HK-2 (cell line): Measurements from ENCODE around the gene YPEL2.
A peak's percentile ranks its signal among the peaks of the same experiment; 100 is the strongest.
"Not testable (repeated sequence)": the region's sequence is repeated elsewhere in the genome, so short reads cannot be mapped to it uniquely, and the experiment has no call there.

Experiments
- DNase-seq: peaks from one replicate; pipeline ENCODE4 v3.0.0-alpha.2; 2018; ENCODE audit not compliant: unreplicated experiment

Gene YPEL2, protein sequence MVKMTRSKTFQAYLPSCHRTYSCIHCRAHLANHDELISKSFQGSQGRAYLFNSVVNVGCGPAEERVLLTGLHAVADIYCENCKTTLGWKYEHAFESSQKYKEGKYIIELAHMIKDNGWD

DNA sequence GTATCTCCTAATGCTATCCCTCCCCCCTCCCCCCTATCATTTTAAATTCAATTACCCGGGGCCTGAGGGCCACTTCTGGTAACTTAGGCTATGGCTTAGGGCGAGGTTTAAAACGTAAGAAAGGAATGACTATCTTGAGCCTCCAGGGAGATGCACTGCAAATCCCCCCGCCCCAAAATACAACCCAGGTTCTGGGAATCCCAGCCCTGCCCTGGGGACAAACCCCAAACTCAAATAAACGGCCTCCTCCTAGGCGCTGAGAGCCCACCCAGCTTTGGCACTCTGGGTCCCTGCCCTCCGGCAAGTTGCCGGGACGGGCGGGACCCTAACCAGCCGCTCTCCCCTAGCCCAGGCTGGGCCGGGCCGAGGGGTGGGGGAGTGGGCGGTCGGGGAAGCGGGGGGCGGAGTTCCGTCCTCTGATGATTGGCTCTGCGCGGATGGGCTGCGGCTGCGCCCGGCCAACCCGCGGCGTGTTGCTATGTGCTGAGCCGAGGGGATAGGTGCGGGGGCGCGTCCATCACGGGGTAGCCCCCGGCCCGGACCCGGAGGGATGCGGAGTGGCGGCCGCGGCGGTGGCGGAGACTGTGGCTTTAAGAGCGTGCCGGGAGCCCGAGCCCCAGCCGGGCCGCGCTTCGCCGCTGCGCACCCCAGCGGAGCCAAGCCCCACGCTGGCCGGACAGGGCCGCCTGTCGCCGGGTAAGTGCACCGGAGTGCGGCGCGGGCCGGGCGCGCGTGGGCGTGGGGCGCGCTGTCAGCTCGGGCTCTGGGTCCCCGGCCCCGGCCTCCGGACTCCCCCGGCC lies at the start of gene YPEL2:
YPEL2 (plus strand) TSS at position 527 of the 800 bp plus-strand sequence. CDS start 21,755 bp downstream, outside the sequence.
- peak; percentile 91 for DNase-seq

- no peak for DNase-seq
Observed at GRCh38 chr17:59284317-59284716, 47.1 kb upstream of the YPEL2 start.

DNA sequence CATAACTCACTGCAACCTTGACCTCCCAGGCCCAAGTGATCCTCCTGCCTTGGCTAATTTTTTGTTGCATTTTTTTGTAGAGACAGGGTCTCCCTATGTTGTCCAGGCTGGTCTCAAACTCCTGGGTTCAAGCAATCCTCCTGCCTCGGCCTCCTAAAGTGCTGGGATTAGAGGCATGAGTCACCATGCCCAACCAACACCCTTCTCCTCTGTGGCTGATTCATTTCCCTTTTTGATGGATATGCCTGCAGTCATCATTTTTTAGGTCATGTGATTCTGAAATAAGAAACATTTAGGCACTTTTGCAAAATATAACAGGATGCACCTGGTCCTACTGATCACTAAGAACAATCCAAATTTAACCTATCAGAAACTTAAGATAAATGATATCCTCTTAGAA lies 44.0 kb upstream of the YPEL2 start:
- DNase-seq: no peak

DNA sequence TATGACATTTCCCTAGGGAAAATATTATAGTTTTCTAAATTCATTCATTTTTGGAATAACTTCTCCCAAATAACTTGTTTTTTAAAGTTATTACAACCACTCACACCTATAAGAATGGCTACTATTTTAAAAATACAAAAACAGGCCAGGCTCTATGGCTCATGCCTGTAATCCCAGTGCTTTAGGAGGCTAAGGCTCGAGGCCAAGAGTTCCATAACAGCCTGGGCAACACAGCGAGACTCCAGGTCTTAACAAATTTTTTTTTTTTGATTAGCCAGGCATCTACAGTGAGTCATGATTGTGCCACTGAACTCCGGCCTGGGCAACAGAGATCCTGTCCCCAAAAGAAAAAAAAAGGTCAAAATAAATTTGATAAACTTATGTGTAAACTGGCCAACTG lies 43.6 kb upstream of the YPEL2 start:
- no peak for DNase-seq

- no peak for DNase-seq
Observed at GRCh38 chr17:59289981-59290301, 41.5 kb upstream of the YPEL2 start.

DNA sequence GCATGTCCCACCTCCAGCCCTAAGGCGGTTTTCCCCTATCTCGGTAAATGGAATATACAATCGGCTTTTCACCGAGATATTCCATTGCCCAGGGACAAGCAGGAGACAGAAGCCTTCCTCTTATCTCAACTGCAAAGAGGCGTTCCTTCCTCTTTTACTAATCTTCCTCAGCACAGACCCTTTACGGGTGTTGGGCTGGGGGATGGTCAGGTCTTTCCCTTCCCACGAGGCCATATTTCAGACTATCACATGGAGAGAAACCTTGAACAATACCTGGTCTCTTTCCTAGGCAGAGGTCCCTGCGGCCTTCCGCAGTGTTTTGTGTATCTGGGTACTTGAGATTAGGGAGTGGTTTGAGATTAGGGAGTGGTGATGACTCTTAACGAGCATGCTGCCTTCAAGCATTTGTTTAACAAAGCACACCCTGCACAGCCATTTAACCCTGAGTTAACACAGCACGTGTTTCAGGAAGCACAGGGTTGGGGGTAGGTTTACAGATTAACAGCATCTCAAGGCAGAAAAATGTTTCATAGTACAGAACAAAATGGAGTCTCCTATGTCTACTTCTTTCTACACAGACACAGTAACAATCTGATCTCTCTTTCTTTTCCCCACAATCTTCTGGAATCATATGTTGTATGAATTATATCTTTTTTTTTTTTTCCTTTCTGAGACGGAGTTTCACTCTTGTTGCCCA lies 41.0 kb upstream of the YPEL2 start:
- DNase-seq: not testable (repeated sequence)

DNA sequence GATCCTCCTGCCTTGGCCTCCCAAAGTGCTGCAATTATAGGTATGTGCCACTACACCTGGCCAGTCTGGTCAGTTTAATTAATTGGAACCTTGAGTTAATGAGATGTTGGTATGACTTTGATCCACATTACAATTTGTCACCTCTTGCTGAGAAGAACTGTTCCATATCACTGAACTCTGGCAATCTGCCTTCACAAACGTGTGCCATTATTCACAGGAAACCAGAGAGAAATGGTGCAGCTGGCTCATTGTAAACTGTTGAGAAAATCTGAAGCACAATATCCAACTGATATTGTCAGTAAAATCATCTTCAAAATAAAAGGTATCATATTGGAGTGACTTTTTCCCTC lies 39.3 kb upstream of the YPEL2 start:
- DNase-seq: no peak

- no peak for DNase-seq
Observed at GRCh38 chr17:59296190-59296589, 35.3 kb upstream of the YPEL2 start.

GRCh38 chr17:59298521-59298920 lies 32.9 kb upstream of the YPEL2 start:
- DNase-seq: no peak

- DNase-seq: no peak
Observed at GRCh38 chr17:59299400-59300092, 31.9 kb upstream of the YPEL2 start.

GRCh38 chr17:59300941-59301340 lies 30.5 kb upstream of the YPEL2 start:
- no peak for DNase-seq

GRCh38 chr17:59304811-59305210 lies 26.6 kb upstream of the YPEL2 start:
- no peak for DNase-seq

- no peak for DNase-seq
Observed at GRCh38 chr17:59310263-59310920, 21.1 kb upstream of the YPEL2 start.

DNA sequence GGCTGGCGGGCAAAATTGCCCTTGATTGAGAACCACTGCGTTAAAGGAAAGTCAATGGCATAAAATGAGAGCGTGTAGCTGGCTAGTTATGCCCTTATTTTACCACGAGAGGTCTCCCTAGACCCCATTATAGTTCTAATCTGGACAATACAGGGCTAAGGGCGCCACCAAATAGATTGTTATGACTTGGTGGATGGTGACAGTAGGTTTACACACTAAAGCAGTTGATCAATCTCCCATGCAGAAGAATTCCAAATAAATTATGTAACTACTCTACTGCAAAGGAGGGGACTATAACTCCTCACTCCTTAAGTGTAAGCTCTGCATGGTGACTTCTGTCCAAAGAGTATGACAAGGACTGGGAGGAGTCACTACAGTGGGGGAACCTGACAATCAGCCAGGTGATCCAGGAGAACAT lies 20.4 kb upstream of the YPEL2 start:
- DNase-seq: peak; percentile 24

DNA sequence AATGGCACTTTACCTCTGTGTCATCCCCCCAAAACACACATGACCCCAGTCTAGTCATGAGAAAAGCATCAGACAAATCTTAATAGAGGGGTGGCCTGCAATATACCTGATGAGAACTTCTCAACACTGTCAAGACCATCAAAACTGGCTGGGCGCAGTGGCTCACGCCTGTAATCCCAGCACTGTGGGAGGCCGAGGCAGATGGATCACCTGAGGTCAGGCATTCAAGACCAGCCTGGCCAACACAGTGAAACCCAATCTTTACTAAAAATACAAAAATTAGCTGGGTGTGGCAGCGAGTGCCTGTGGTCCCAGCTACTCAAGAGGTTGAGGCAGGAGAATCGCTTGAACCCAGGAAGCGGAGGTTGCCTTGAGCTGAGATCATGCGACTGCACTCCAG lies 19.9 kb upstream of the YPEL2 start:
- not testable (repeated sequence) for DNase-seq

- no peak for DNase-seq
Observed at GRCh38 chr17:59315866-59316265, 15.6 kb upstream of the YPEL2 start.

DNA sequence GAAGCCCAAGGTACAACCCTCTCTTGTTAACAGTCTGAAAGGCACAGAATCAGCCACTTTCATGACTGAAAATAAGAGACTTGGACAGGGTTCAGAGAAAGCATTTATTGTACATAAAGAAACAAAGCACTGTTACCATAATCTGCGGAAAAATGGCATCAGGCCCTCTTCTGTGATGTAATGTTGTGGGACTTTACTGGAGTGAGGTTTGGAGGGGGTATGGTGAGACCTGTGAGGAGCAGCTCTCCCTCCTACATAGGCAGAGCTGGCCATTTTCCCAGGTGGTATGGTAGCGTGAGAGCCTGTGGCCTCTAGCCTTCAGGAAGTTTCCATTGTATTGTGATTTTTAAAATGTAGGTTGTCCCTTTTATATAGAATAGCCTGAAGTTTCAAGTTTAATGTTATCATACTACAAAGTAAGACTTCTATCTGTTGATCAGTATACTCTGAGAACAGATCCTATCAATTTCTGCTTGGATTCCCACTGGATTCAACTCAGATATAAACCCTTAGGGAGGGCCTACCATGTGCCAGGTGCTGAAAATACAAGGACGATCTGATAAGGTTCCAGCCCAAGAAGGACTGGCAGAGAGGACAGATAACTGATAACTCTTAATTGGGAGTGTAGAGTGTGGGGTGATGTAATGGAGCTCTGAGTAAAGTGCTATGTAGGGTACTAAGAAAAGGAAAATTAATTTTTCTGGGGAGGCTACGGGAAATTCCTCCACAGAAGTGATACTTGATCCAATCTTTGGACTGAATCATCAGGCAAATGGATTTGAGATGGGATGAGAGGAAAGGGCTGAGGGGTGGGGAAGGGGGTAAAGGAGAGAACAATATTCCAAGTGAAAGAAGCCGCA lies 4.1 kb upstream of the YPEL2 start:
- DNase-seq: no peak

DNA sequence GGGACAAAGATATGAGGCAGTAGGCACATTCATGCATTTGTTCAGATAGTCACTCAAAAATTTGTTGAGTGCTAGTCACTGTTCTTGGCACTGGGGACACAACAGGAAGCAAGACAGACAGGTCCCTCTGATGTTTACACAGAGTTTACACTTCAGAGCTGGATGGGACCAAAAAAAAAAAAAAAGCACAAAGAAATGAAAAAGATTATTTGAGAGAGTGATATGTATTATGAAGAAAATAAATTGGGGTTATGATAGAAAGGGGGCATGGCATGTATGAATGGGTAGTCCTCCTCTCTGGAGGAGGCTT lies 3.5 kb upstream of the YPEL2 start:
- no peak for DNase-seq

DNA sequence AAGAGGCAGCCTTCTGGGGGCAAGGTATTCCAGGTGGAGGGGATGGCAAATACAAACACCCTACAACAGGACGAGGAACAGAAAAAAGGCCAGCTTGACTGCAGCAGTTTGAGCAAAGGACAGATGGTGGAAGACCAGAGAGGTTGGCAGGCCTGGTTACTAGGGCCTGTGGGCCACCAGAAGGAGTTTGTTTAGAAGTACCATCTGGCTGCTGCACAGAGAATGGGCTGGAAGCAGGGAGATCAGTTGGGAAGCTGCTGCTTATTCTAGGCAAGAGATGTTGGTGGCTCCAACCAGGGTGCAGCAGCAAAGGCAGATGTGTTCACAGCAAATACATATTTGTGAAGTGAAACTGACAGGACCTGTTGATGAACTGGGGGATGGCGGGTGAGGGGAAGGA lies 2.9 kb upstream of the YPEL2 start:
- no peak for DNase-seq

- DNase-seq: peak; percentile 45
Observed at GRCh38 chr17:59329176-59330052, 2.0 kb upstream of the YPEL2 start.
